ENCODE data around the gene PTCD3.

DNA sequence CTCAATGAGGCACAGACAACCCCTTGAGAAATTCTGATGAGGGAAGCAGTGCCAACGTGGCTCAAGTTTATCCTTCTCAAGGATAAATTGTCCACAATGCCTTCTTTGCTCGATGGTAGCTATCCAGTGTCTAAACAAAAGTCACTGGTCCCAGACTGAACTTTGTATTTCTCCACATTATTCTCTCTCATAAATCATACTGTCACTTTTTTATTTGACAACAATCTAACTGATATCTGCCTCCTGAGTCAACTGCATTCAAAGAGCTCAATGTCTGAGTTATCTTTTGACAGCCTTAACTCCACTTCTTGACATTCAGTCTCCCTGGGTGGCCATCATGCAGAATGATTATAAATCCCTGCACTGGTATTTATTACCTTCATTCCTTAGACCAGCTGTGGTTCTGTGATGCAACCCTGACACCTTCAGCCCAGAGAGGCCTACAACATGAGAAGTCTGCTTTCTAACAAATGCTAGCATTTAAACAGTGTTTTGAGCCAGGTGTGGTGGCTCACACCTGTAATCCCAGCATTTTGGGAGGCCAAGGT lies 51.0 kb downstream of the PTCD3 start:
- TF ChIP-seq ZNF274 (IDR thresholded peaks at IDR 0.05; ENCODE audit: low read length): no peak
- TF ChIP-seq ZNF274 (tag by site-specific recombination; IDR thresholded peaks at IDR 0.05; ENCODE audit: borderline replicate concordance): no peak
- TF ChIP-seq ZNF175 (tag by site-specific recombination; IDR thresholded peaks at IDR 0.05): no peak
- TF ChIP-seq YY1 (tag by site-specific recombination; IDR thresholded peaks at IDR 0.05): no peak
- TF ChIP-seq, protein P1, sequence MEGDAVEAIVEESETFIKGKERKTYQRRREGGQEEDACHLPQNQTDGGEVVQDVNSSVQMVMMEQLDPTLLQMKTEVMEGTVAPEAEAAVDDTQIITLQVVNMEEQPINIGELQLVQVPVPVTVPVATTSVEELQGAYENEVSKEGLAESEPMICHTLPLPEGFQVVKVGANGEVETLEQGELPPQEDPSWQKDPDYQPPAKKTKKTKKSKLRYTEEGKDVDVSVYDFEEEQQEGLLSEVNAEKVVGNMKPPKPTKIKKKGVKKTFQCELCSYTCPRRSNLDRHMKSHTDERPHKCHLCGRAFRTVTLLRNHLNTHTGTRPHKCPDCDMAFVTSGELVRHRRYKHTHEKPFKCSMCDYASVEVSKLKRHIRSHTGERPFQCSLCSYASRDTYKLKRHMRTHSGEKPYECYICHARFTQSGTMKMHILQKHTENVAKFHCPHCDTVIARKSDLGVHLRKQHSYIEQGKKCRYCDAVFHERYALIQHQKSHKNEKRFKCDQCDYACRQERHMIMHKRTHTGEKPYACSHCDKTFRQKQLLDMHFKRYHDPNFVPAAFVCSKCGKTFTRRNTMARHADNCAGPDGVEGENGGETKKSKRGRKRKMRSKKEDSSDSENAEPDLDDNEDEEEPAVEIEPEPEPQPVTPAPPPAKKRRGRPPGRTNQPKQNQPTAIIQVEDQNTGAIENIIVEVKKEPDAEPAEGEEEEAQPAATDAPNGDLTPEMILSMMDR (tag by site-specific recombination; IDR thresholded peaks at IDR 0.05): no peak
- TF ChIP-seq, protein P2, sequence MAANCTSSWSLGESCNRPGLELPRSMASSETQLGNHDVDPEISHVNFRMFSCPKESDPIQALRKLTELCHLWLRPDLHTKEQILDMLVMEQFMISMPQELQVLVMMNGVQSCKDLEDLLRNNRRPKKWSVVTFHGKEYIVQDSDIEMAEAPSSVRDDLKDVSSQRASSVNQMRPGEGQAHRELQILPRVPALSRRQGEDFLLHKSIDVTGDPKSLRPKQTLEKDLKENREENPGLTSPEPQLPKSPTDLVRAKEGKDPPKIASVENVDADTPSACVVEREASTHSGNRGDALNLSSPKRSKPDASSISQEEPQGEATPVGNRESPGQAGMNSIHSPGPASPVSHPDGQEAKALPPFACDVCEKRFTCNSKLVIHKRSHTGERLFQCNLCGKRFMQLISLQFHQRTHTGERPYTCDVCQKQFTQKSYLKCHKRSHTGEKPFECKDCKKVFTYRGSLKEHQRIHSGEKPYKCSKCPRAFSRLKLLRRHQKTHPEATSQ (tag by site-specific recombination; IDR thresholded peaks at IDR 0.05): no peak
- no peak for TF ChIP-seq ZNF184 (tag by site-specific recombination; IDR thresholded peaks at IDR 0.05)

Data from HEK293 (cell line).